ENCODE data around the gene SLCO3A1. TPM values are rescaled to one million over a fixed set of nuclear protein-coding genes. Genes with fewer than 3 reads are reported as not detected.
"Not testable (repeated sequence)": the region's sequence is repeated elsewhere in the genome, so short reads cannot be mapped to it uniquely, and the experiment has no call there.

Gene SLCO3A1
- total and polyA plus RNA-seq, 2 experiments from 2014 or later = 35.5 to 71.9 TPM

DNA sequence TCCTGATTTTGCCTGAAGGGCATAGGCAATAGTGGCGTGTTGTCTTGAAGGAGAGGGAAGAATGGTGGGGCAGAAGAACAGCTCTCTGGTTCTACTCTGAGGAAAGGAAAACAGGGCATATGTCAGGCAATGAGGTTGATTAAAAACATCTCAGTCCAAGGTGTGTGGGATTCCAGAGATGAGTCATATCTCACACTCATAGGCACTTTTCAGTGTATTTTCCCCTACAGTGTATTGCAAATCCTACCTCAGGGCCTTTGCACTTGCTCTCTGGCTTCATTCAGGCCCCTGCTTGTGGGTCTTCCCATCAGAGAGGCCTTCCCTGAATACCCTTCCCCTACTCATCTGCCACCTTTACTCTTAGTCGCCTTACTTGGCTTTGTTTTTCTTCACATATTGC, 107.8 kb downstream of the SLCO3A1 start:
- TF ChIP-seq, protein P1, sequence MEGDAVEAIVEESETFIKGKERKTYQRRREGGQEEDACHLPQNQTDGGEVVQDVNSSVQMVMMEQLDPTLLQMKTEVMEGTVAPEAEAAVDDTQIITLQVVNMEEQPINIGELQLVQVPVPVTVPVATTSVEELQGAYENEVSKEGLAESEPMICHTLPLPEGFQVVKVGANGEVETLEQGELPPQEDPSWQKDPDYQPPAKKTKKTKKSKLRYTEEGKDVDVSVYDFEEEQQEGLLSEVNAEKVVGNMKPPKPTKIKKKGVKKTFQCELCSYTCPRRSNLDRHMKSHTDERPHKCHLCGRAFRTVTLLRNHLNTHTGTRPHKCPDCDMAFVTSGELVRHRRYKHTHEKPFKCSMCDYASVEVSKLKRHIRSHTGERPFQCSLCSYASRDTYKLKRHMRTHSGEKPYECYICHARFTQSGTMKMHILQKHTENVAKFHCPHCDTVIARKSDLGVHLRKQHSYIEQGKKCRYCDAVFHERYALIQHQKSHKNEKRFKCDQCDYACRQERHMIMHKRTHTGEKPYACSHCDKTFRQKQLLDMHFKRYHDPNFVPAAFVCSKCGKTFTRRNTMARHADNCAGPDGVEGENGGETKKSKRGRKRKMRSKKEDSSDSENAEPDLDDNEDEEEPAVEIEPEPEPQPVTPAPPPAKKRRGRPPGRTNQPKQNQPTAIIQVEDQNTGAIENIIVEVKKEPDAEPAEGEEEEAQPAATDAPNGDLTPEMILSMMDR (IDR thresholded peaks at IDR 0.05; ENCODE audit: low read depth, low read length) = no peak

DNA sequence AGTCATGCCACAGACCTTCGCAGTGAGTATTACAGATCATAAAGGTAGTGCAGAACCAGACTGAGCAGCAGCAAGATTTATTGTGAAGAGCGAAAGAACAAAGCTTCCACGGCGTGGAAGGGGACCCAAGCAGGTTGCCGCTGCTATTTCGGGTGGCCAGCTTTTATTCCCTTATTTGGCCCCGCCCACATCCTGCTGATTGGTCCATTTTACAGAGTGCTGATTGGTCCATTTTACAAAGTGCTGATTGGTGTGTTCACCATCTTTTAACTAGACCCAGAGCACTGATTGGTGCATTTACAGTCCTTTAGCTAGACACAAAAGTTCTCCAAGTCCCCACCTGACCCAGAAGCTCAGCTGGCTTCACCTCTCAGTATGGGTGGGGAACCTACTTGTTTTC, 110.2 kb downstream of the SLCO3A1 start:
- H3K36me3 ChIP-seq; H3K27ac ChIP-seq; H3K9me3 ChIP-seq (ENCODE audit: low read depth); H3K4me3 ChIP-seq; DNase-seq (ENCODE audit: low read depth in 1 of 2, low spot score in 1 of 2); H3K27me3 ChIP-seq: not testable (repeated sequence)
- peaks cover 25% of the 10 kb centered on the region for H3K4me1 ChIP-seq (ENCODE audit: low read depth)

More for the DNA sequence above, 107.8 kb downstream of the SLCO3A1 start:
- H3K27ac ChIP-seq = no peak overlapping the region
- peaks cover 15% of the 10 kb centered on the region for H3K4me1 ChIP-seq (ENCODE audit: low read depth)
- DNase-seq (ENCODE audit: low read depth in 1 of 2, low spot score in 1 of 2) = no peak
- H3K27me3 ChIP-seq = no peaks in the 10 kb centered on the region
- no peak overlapping the region for H3K4me3 ChIP-seq
- H3K9me3 ChIP-seq (ENCODE audit: low read depth) = no peaks in the 10 kb centered on the region
- no peaks in the 10 kb centered on the region for H3K36me3 ChIP-seq

DNA sequence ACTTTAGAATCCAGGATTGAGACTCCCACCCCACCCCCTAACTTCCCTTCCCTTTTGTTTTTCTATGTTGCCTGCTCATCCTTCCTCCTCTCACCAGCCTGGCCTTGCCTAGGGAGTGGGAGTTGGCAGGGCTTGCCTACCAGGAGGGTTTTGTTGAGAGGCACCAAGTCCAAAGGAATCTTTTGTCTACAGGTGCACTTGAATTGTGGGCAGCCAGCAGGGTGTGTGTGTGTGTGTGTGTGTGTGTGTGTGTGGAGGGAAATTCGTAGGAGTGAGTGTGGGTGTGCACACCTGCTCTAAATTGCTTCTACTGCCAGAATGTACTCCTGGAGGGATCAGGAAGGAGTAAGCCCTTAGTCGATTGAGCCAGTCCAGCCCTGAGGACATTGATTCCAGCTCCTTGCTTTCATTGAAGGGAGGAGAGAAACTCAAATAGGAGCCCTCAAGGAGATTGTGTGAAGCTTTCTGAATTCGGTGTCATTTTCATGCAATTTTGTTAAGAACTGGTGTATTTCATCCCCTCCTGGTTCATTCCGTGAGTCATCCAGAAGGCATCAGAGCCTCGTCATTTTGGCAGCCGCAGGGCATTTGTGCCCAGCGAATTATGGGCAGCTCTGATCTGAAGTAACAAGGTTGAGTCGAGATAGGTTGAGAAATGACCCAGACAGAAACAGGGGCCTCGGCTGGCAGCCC, 112.1 kb downstream of the SLCO3A1 start:
- H3K27me3 ChIP-seq = no peaks in the 10 kb centered on the region
- no peaks in the 10 kb centered on the region for H3K9me3 ChIP-seq (ENCODE audit: low read depth)
- peak in 1 of 2 donors; percentile 53 for DNase-seq (ENCODE audit: low read depth in 1 of 2, low spot score in 1 of 2)
- no peak overlapping the region for H3K27ac ChIP-seq
- H3K36me3 ChIP-seq = no peaks in the 10 kb centered on the region
- TF ChIP-seq, protein P1 (IDR thresholded peaks at IDR 0.05; ENCODE audit: low read depth, low read length) = no peak
- no peak overlapping the region for H3K4me3 ChIP-seq
- H3K4me1 ChIP-seq (ENCODE audit: low read depth) = peaks cover 25% of the 10 kb centered on the region

DNA sequence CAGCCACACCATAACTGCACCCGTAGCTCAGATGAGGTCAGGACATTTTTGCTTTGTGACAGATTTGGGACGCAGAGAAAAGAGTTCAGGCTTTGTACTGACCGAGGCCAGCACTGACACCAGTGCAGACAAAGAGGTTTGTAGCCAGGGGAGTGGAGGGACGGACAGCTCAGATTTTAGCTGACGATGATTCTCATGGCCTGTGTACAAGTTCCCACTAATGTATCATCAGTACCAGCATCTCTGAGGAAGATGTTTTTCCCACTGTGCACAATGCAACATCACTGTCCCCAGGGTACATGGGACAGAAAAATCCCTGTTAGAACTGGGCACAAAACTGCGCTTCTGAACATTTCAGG, 112.7 kb downstream of the SLCO3A1 start:
- Histone ChIP-seq H3K36me3 (no peaks in the 10 kb centered on the region), H3K4me3 (no peak overlapping the region), H3K9me3 (ENCODE audit: low read depth) (no peaks in the 10 kb centered on the region), H3K4me1 (ENCODE audit: low read depth) (peaks cover 25% of the 10 kb centered on the region), H3K27me3 (no peaks in the 10 kb centered on the region), H3K27ac (no peak overlapping the region)
- no peak for DNase-seq (ENCODE audit: low read depth in 1 of 2, low spot score in 1 of 2)
- TF ChIP-seq, protein P1 (IDR thresholded peaks at IDR 0.05; ENCODE audit: low read depth, low read length) = no peak

DNA sequence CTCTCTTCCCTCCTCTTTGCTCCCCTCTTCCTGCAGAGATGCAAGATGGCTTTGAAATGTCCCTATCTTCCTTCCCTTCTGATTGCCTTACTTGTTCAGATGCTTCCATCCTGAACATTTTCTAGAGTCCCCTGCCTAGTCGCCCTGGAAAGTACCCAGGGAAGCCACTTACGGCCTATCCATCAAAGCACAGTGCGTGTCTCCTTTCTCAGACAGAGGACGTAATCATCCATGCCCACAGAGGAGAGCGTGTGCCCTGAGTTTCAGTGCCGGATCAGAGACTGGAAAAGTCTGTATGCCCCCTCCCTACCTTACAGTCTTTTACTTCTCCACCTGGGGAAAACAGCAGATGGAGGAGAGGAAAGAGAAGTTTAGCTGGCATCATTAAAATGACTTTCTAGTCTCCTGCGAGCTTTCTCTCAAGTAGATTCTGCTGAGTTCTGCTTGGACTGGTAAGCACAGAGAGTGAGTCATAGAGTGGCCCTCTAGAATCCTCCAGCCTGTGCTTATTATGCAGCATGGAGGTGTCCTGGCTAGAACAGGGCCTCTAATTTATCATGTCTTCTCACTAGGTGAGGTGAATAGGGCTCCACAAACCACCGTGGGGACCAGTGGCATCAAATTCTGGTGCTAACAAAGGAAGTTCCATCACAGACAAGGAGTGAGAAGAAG, 114.6 kb downstream of the SLCO3A1 start:
- H3K9me3 ChIP-seq (ENCODE audit: low read depth) = no peaks in the 10 kb centered on the region
- H3K4me3 ChIP-seq = no peak overlapping the region
- DNase-seq (ENCODE audit: low read depth in 1 of 2, low spot score in 1 of 2) = no peak
- TF ChIP-seq, protein P1 (IDR thresholded peaks at IDR 0.05; ENCODE audit: low read depth, low read length) = no peak
- peak overlapping the region; percentile 22 for H3K27ac ChIP-seq
- H3K36me3 ChIP-seq = no peaks in the 10 kb centered on the region
- peaks cover 25% of the 10 kb centered on the region for H3K4me1 ChIP-seq (ENCODE audit: low read depth)
- H3K27me3 ChIP-seq = no peaks in the 10 kb centered on the region

DNA sequence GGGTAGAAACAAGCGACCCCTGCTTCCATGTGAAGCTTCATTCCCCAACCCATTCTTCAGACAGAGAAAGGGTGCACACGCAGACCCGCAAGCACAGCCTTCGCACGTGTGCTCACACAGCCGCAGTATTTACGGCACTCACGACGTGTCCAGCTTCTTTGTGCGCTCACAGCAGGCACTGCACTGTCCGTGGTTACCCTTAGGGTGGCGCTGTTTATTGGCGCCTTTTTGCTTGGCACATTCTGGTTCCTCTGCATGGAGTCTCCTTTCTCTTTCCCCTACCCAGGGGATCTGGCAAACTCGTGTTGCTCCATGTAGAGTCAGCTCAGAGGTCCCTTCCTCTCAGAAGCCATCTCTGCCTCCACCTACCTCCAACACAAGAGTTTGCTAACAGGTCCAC, 115.1 kb downstream of the SLCO3A1 start:
- Histone ChIP-seq H3K27ac (no peak overlapping the region), H3K4me1 (ENCODE audit: low read depth) (peaks cover 26% of the 10 kb centered on the region), H3K4me3 (no peak overlapping the region), H3K36me3 (no peaks in the 10 kb centered on the region), H3K27me3 (no peaks in the 10 kb centered on the region), H3K9me3 (ENCODE audit: low read depth) (no peaks in the 10 kb centered on the region)
- TF ChIP-seq, protein P1 (IDR thresholded peaks at IDR 0.05; ENCODE audit: low read depth, low read length) = no peak
- DNase-seq (ENCODE audit: low read depth in 1 of 2, low spot score in 1 of 2) = no peak
